ENCODE data around the gene RAD51B.

DNA sequence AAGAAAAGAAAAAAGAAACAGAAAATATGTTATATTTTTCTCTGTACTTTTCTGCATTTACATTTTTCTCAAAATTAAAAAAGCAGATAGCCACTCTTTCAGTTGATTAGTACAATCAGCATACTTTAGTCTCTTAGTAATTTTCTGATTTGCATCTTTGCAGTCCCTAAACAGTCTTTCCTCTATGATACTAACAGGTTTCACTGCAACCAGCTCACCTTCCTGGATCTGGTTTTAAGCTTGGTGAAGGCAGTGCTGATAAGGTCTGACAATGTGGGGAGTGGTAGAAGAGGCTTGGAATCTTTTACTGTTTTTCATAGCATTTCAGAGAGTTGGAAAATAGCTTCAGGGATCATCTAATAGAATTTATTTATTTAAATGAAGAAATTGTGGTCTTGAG, 515.7 kb downstream of the RAD51B start:
- TF ChIP-seq, protein P1, sequence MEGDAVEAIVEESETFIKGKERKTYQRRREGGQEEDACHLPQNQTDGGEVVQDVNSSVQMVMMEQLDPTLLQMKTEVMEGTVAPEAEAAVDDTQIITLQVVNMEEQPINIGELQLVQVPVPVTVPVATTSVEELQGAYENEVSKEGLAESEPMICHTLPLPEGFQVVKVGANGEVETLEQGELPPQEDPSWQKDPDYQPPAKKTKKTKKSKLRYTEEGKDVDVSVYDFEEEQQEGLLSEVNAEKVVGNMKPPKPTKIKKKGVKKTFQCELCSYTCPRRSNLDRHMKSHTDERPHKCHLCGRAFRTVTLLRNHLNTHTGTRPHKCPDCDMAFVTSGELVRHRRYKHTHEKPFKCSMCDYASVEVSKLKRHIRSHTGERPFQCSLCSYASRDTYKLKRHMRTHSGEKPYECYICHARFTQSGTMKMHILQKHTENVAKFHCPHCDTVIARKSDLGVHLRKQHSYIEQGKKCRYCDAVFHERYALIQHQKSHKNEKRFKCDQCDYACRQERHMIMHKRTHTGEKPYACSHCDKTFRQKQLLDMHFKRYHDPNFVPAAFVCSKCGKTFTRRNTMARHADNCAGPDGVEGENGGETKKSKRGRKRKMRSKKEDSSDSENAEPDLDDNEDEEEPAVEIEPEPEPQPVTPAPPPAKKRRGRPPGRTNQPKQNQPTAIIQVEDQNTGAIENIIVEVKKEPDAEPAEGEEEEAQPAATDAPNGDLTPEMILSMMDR (IDR thresholded peaks at IDR 0.05), result no peak
- no peak for TF ChIP-seq POLR2A (IDR thresholded peaks at IDR 0.05)
